IMR-90 (cell line): ENCODE results near the gene LRRC2.

Experiments used
- BHLHE40 ChIP-seq: fragments of 150-350 bp; IDR thresholded peaks from 2 replicates; pipeline ENCODE4 v1.6.1; 2016; ENCODE audit warnings: mild to moderate bottlenecking, low read depth, low read length
- CTCF ChIP-seq: conservative IDR thresholded peaks from 2 replicates; pipeline ENCODE4 v1.5.1; 2012; ENCODE audit warnings: mild to moderate bottlenecking, low read depth, low read length, improper control_type of control experiment
- FOS ChIP-seq: fragments of 150-350 bp; IDR thresholded peaks from 2 replicates; pipeline ENCODE4 v1.6.1; 2016; ENCODE audit warnings: low read depth, low read length
- MAFK ChIP-seq: IDR thresholded peaks from 2 replicates; pipeline ENCODE4 v1.6.1; 2012; ENCODE audit warnings: low read depth, low read length, improper control_type of control experiment
- MAZ ChIP-seq: IDR thresholded peaks from 2 replicates; pipeline ENCODE4 v1.6.1; 2012; ENCODE audit warnings: low read depth, mild to moderate bottlenecking, low read length, improper control_type of control experiment, moderate library complexity, borderline replicate concordance
- POLR2A ChIP-seq: IDR thresholded peaks from 2 replicates; pipeline ENCODE4 v1.6.1; 2012; ENCODE audit warnings: mild to moderate bottlenecking, low read depth, low read length
- RAD21 ChIP-seq: IDR thresholded peaks from 2 replicates; pipeline ENCODE4 v1.6.1; 2012; ENCODE audit warnings: low read length, improper control_type of control experiment
- RCOR1 ChIP-seq: IDR thresholded peaks from 2 replicates; pipeline ENCODE4 v1.6.1; 2012; ENCODE audit warnings: mild to moderate bottlenecking, low read length, improper control_type of control experiment; ENCODE audit not compliant: insufficient replicate concordance
- TF ChIP-seq, protein P1 (sequence below): fragments of 150-350 bp; IDR thresholded peaks from 2 replicates; pipeline ENCODE4 v1.6.1; 2017; ENCODE audit warnings: mild to moderate bottlenecking, antibody characterized with exemption, low read length, low read depth

GRCh38 chr3:46466871-46467403, 99.2 kb downstream of the LRRC2 start:
- no peak for TF ChIP-seq CTCF
- TF ChIP-seq, protein P1, sequence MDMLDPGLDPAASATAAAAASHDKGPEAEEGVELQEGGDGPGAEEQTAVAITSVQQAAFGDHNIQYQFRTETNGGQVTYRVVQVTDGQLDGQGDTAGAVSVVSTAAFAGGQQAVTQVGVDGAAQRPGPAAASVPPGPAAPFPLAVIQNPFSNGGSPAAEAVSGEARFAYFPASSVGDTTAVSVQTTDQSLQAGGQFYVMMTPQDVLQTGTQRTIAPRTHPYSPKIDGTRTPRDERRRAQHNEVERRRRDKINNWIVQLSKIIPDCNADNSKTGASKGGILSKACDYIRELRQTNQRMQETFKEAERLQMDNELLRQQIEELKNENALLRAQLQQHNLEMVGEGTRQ: no peak
- no peak for TF ChIP-seq POLR2A
- no peak for TF ChIP-seq BHLHE40
- TF ChIP-seq MAZ: no peak
- TF ChIP-seq FOS: no peak
- no peak for TF ChIP-seq RAD21
- no peak for TF ChIP-seq RCOR1
- TF ChIP-seq MAFK: no peak
